ENCODE measurements around the gene DNAJC21.
"Not testable (repeated sequence)": the region's sequence is repeated elsewhere in the genome, so short reads cannot be mapped to it uniquely, and the experiment has no call there.

DNAJC21 gene

GRCh38 chr5:34916518-34916917, 12.8 kb upstream of the DNAJC21 start:
- TF ChIP-seq CTCF (IDR thresholded peaks at IDR 0.05; ENCODE audit: control extremely low read depth, extremely low read depth, low read depth, missing control alignments) = no peak
- POLR2A ChIA-PET = interaction anchor here (4.7 kb wide), 1 partner anchor 12 kb away, joined by 41 read pairs; the partner anchor contains the start of gene DNAJC21
- DNase-seq (ENCODE audit: extremely low spot score) = no peak
- CTCF ChIA-PET = interaction anchor here (2.0 to 3.5 kb wide), 8 partner anchors 8 to 393 kb away, joined by 5 to 31 read pairs (median 14); partner anchors contain the start of gene DNAJC21

GRCh38 chr5:34918025-34918424, 11.3 kb upstream of the DNAJC21 start:
- no peak for DNase-seq (ENCODE audit: extremely low spot score)
- ChIA-PET POLR2A (interaction anchor here (4.7 kb wide), 1 partner anchor 11 kb away, joined by 41 read pairs; the partner anchor contains the start of gene DNAJC21), CTCF (interaction anchor here (0.7 to 3.5 kb wide), 6 partner anchors 12 to 442 kb away, joined by 3 to 25 read pairs (median 6); partner anchors contain the start of gene DNAJC21)
- no peak for TF ChIP-seq CTCF (IDR thresholded peaks at IDR 0.05; ENCODE audit: control extremely low read depth, extremely low read depth, low read depth, missing control alignments)

GRCh38 chr5:34919077-34919476, 10.3 kb upstream of the DNAJC21 start:
- no peak for DNase-seq (ENCODE audit: extremely low spot score)
- ChIA-PET POLR2A (no interaction called here), CTCF (interaction anchor here (0.8 to 2.1 kb wide), 2 partner anchors 10 to 15 kb away, joined by 3 to 6 read pairs; partner anchors contain the start of gene DNAJC21)
- TF ChIP-seq CTCF (IDR thresholded peaks at IDR 0.05; ENCODE audit: control extremely low read depth, extremely low read depth, low read depth, missing control alignments) = no peak

GRCh38 chr5:34923256-34923655, 6.1 kb upstream of the DNAJC21 start:
- CTCF ChIA-PET = interaction anchor here (0.8 to 3.5 kb wide), 3 partner anchors 8 to 80 kb away, joined by 3 to 11 read pairs (median 3); partner anchors contain the start of genes BRIX1 and RAD1
- DNase-seq (ENCODE audit: extremely low spot score); POLR2A ChIA-PET: not testable (repeated sequence)

- POLR2A ChIA-PET = no interaction called here
- peak; percentile 24 for DNase-seq (ENCODE audit: extremely low spot score)
- TF ChIP-seq CTCF (IDR thresholded peaks at IDR 0.05; ENCODE audit: control extremely low read depth, extremely low read depth, low read depth, missing control alignments) = no peak
- CTCF ChIA-PET = interaction anchor here (0.8 to 3.5 kb wide), 4 partner anchors 8 to 80 kb away, joined by 3 to 11 read pairs (median 4); partner anchors contain the start of genes BRIX1 and RAD1
Measured at GRCh38 chr5:34923694-34924461, 5.5 kb upstream of the DNAJC21 start.

- ChIA-PET POLR2A (no interaction called here), CTCF (interaction anchor here (1.5 to 3.5 kb wide), 2 partner anchors 9 to 26 kb away, joined by 4 to 11 read pairs; partner anchors contain the start of genes BRIX1 and RAD1)
- no peak for TF ChIP-seq CTCF (IDR thresholded peaks at IDR 0.05; ENCODE audit: control extremely low read depth, extremely low read depth, low read depth, missing control alignments)
- DNase-seq (ENCODE audit: extremely low spot score) = no peak
Measured at GRCh38 chr5:34924462-34924765, 4.9 kb upstream of the DNAJC21 start.

GRCh38 chr5:34926318-34926888, 3.0 kb upstream of the DNAJC21 start:
- DNase-seq (ENCODE audit: extremely low spot score) = no peak
- POLR2A ChIA-PET = no interaction called here
- CTCF ChIA-PET = interaction anchor here (3.5 kb wide), 1 partner anchor 11 kb away, joined by 11 read pairs; the partner anchor contains the start of genes BRIX1 and RAD1
- TF ChIP-seq CTCF (IDR thresholded peaks at IDR 0.05; ENCODE audit: control extremely low read depth, extremely low read depth, low read depth, missing control alignments) = no peak

Measured in GM10248 (cell line).